Chondrocyte (in vitro differentiated cells): ENCODE data around the gene ARHGEF10L. TPM values are rescaled to one million over a fixed set of nuclear protein-coding genes. Genes with fewer than 3 reads are reported as not detected.
A peak's percentile ranks its signal among the peaks of the same experiment; 100 is the strongest.

Experiments used
- DNase-seq: peaks from one replicate; pipeline ENCODE4 v3.0.0; 2021; ENCODE audit warnings: mixed read lengths, low spot score
- H3K27ac Mint-ChIP-seq: one replicate; pipeline ENCODE4 v1.8.0; 2021; ENCODE audit warnings: mild to moderate bottlenecking, moderate library complexity, mixed read lengths; ENCODE audit not compliant: unreplicated experiment
- H3K27me3 Mint-ChIP-seq: 2 replicates; pipeline ENCODE4 v1.8.0; 2021; ENCODE audit warnings: low read depth, mixed read lengths
- H3K36me3 Mint-ChIP-seq: 2 replicates; pipeline ENCODE4 v1.8.0; 2021; ENCODE audit warnings: low read depth, mixed read lengths
- H3K4me1 Mint-ChIP-seq: 2 replicates; pipeline ENCODE4 v1.8.0; 2021; ENCODE audit warnings: low read depth, mild to moderate bottlenecking, mixed read lengths
- H3K4me3 Mint-ChIP-seq: one replicate; pipeline ENCODE4 v1.8.0; 2021; ENCODE audit warnings: mild to moderate bottlenecking, moderate library complexity, mixed read lengths; ENCODE audit not compliant: unreplicated experiment
- H3K9me3 Mint-ChIP-seq: 2 replicates; pipeline ENCODE4 v1.8.0; 2021; ENCODE audit warnings: low read depth, mixed read lengths
- CTCF ChIP-seq: fragments of 200-600 bp; sonication (generic); IDR thresholded peaks from 2 replicates; pipeline ENCODE4 v1.5.0; 2021; ENCODE audit warnings: antibody characterized with exemption, mild to moderate bottlenecking, moderate library complexity
- total RNA-seq: library from RNA; stranded (reverse); gene quantifications from 3 replicates; pipeline ENCODE4 v1.2.1, GENCODE V29; 2021

ARHGEF10L gene
- total RNA-seq, 1 donor from 2014 or later: 40.0 TPM

- no peak for TF ChIP-seq CTCF
- H3K9me3 Mint-ChIP-seq: peaks cover 6% of the 10 kb centered on the region
- DNase-seq: no peak
- no peaks in the 10 kb centered on the region for H3K27me3 Mint-ChIP-seq
- H3K4me1 Mint-ChIP-seq: peaks cover 89% of the 10 kb centered on the region
- H3K4me3 Mint-ChIP-seq: no peak overlapping the region
- no peaks in the 10 kb centered on the region for H3K36me3 Mint-ChIP-seq
- H3K27ac Mint-ChIP-seq: peak overlapping the region; percentile 98
Observed at GRCh38 chr1:17568014-17568900, 28.8 kb downstream of the ARHGEF10L start.

- peak overlapping the region; percentile 98 for H3K27ac Mint-ChIP-seq
- peak overlapping the region; percentile 33 for H3K4me3 Mint-ChIP-seq
- H3K9me3 Mint-ChIP-seq: peaks cover 6% of the 10 kb centered on the region
- H3K36me3 Mint-ChIP-seq: no peaks in the 10 kb centered on the region
- H3K27me3 Mint-ChIP-seq: no peaks in the 10 kb centered on the region
- peaks cover 88% of the 10 kb centered on the region for H3K4me1 Mint-ChIP-seq
- TF ChIP-seq CTCF: no peak
- DNase-seq: no peak
Observed at GRCh38 chr1:17569200-17570139, 30.0 kb downstream of the ARHGEF10L start.

- Mint-ChIP-seq H3K9me3 (peaks cover 6% of the 10 kb centered on the region), H3K27ac (peak overlapping the region; percentile 98), H3K27me3 (no peaks in the 10 kb centered on the region), H3K4me3 (no peak overlapping the region), H3K36me3 (no peaks in the 10 kb centered on the region), H3K4me1 (peaks cover 88% of the 10 kb centered on the region)
- DNase-seq: no peak
- TF ChIP-seq CTCF: no peak
Observed at GRCh38 chr1:17570228-17570627, 30.7 kb downstream of the ARHGEF10L start.

GRCh38 chr1:17572264-17572985 lies 32.9 kb downstream of the ARHGEF10L start:
- Mint-ChIP-seq H3K4me3 (no peak overlapping the region), H3K9me3 (peaks cover 6% of the 10 kb centered on the region), H3K27me3 (no peaks in the 10 kb centered on the region), H3K4me1 (peaks cover 71% of the 10 kb centered on the region), H3K27ac (peak overlapping the region; percentile 27), H3K36me3 (no peaks in the 10 kb centered on the region)
- DNase-seq: no peak
- no peak for TF ChIP-seq CTCF
